ENCODE results near the gene CARD14. TPM values are rescaled to one million over a fixed set of nuclear protein-coding genes. Genes with fewer than 3 reads are reported as not detected.

CARD14 gene
- total RNA-seq, 1 experiment from 2014 or later = 2.3 TPM

DNA sequence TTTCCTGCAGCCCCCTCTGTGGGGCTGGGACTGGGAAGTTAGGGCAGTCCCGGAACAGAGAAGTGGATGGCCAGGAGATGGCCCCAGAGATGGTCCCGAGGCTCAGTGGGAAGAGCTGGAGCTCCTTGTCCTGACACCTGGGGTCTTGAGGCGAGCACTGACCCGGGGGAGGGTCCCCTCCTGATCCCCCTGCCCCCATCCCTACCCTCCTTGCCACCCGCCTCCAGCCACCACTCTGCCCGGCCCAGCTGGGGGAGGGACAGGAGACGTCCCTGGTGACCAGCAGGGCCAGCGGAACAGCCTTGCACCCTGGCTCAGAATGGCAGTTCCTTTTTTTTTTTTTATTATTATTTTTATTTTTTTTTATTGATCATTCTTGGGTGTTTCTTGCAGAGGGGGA lies 76.9 kb downstream of the CARD14 start:
- ATAC-seq (no peak), DNase-seq (no peak)
- ChIA-PET POLR2A (ENCODE audit: unreplicated experiment) (no interaction called here), CTCF (no interaction called here)
- BruUV-seq (replicated peaks) = no TSS peak
- no peaks in the 10 kb centered on the region for H3K4me1 ChIP-seq (ENCODE audit: insufficient read depth, low read length)
- H2AFZ ChIP-seq (ENCODE audit: low read length) = no peak overlapping the region
- intact Hi-C loops (cut with micrococcal nuclease) = no loop called here
- no peaks in the 10 kb centered on the region for H4K20me1 ChIP-seq (ENCODE audit: low read length)
- no peaks in the 10 kb centered on the region for H3K9me3 ChIP-seq (ENCODE audit: low read length)
- H3K4me3 ChIP-seq (ENCODE audit: low read length) = no peak overlapping the region
- no peaks in the 10 kb centered on the region for H3K79me2 ChIP-seq (ENCODE audit: low read length)
- H3F3A ChIP-seq (ENCODE audit: low read length, unreplicated experiment) = no peaks in the 10 kb centered on the region
- no peak overlapping the region for H3K9ac ChIP-seq (ENCODE audit: low read length)
- 0 out of 2 replicates have a peak, but pooled peaks cover under 1% of the 10 kb centered on the region for H3K36me3 ChIP-seq (ENCODE audit: low read depth, low read length)
- H3K27ac ChIP-seq (ENCODE audit: low read length) = no peak overlapping the region
- H3K9me2 ChIP-seq (replicated peaks; ENCODE audit: low read length) = no peaks in the 10 kb centered on the region
- H3K4me2 ChIP-seq (ENCODE audit: low read length) = no peak overlapping the region
- H3K27me3 ChIP-seq (ENCODE audit: low read length) = no peaks in the 10 kb centered on the region
- TF ChIP-seq CTCF (conservative IDR thresholded peaks at IDR 0.05; ENCODE audit: low read depth, low read length) (no peak), EZH2 (IDR thresholded peaks at IDR 0.05; ENCODE audit: low read length, unreplicated experiment) (no peak), EZH2phosphoT487 (IDR thresholded peaks at IDR 0.05; ENCODE audit: borderline replicate concordance, low read length) (no peak)

DNA sequence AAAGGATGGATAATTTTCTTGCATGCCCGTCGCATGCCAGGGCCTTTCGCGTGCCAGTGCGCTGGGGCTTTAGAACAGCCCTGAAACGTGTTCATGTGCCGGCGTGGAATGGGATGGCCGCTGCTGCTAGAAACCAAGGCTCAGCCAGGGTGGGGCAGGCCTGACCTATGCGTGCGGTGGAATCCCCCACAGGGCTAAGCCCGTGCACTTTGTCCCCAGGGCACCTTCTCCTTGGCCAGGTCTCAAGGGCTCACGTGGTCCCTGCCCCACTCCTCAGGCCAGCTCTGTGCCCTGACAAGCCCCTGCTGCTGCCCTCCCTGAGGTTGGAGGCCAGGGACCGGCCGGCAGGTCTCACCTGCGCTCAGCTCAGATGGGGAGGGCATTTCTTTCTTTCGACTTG lies 77.7 kb downstream of the CARD14 start:
- no peaks in the 10 kb centered on the region for H4K20me1 ChIP-seq (ENCODE audit: low read length)
- H3K79me2 ChIP-seq (ENCODE audit: low read length) = no peaks in the 10 kb centered on the region
- ATAC-seq = no peak
- intact Hi-C loops (cut with micrococcal nuclease) = no loop called here
- POLR2A ChIA-PET (ENCODE audit: unreplicated experiment) = no interaction called here
- no peaks in the 10 kb centered on the region for H3K36me3 ChIP-seq (ENCODE audit: low read depth, low read length)
- no peak overlapping the region for H3K4me3 ChIP-seq (ENCODE audit: low read length)
- BruUV-seq (replicated peaks) = no TSS peak
- no peak overlapping the region for H3K9ac ChIP-seq (ENCODE audit: low read length)
- no peak overlapping the region for H2AFZ ChIP-seq (ENCODE audit: low read length)
- no peak overlapping the region for H3K4me2 ChIP-seq (ENCODE audit: low read length)
- no peak overlapping the region for H3K27ac ChIP-seq (ENCODE audit: low read length)
- no peaks in the 10 kb centered on the region for H3K27me3 ChIP-seq (ENCODE audit: low read length)
- H3F3A ChIP-seq (ENCODE audit: low read length, unreplicated experiment) = no peaks in the 10 kb centered on the region
- H3K9me2 ChIP-seq (replicated peaks; ENCODE audit: low read length) = no peaks in the 10 kb centered on the region
- CTCF ChIA-PET = no interaction called here
- TF ChIP-seq CTCF (conservative IDR thresholded peaks at IDR 0.05; ENCODE audit: low read depth, low read length) = no peak
- TF ChIP-seq EZH2phosphoT487 (IDR thresholded peaks at IDR 0.05; ENCODE audit: borderline replicate concordance, low read length) = no peak
- no peak for TF ChIP-seq EZH2 (IDR thresholded peaks at IDR 0.05; ENCODE audit: low read length, unreplicated experiment)
- no peaks in the 10 kb centered on the region for H3K9me3 ChIP-seq (ENCODE audit: low read length)
- no peak for DNase-seq
- H3K4me1 ChIP-seq (ENCODE audit: insufficient read depth, low read length) = no peaks in the 10 kb centered on the region

DNA sequence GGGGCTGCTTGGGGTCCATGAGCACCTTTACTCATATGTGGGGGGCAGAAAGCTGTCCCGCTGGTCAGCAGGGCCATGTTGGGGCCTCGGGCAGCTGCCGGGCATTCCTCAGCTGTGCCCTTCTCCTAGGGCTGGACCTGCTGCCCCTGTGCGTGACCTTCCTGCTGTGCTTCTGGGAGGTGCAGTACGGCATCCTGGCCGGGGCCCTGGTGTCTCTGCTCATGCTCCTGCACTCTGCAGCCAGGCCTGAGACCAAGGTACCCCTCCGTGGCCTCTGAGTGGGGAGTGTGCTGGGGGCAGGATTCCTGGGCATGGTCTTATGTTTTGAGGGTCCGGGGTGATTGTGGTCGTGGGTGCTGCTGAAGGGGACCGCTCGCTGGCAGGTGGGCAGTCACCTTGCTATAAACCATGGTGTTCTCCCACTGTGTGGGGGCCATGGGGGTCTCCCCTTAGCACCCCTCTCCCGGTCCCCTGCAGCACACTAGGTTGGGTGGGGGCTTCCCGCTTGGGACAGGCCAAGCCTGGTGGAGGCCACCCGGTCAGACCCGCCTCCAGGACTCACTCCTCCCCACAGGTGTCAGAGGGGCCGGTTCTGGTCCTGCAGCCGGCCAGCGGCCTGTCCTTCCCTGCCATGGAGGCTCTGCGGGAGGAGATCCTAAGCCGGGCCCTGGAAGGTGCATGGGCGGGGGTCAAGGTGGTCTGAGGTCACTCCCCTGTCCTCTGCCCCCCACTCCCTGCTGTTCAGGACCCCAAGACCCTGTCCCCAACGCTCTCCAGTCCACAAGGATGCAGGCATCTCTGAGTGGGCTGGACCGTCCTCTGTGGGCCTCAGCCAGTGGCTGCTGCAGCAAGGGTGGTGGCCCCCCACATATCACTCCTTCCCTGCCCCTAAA lies 78.4 kb downstream of the CARD14 start:
- H3K27me3 ChIP-seq (ENCODE audit: low read length) = no peaks in the 10 kb centered on the region
- H3K36me3 ChIP-seq (ENCODE audit: low read depth, low read length) = no peaks in the 10 kb centered on the region
- no peaks in the 10 kb centered on the region for H3F3A ChIP-seq (ENCODE audit: low read length, unreplicated experiment)
- no peaks in the 10 kb centered on the region for H4K20me1 ChIP-seq (ENCODE audit: low read length)
- no peak overlapping the region for H3K9ac ChIP-seq (ENCODE audit: low read length)
- no peaks in the 10 kb centered on the region for H3K9me3 ChIP-seq (ENCODE audit: low read length)
- no peaks in the 10 kb centered on the region for H3K9me2 ChIP-seq (replicated peaks; ENCODE audit: low read length)
- H3K27ac ChIP-seq (ENCODE audit: low read length) = no peak overlapping the region
- no peaks in the 10 kb centered on the region for H3K79me2 ChIP-seq (ENCODE audit: low read length)
- intact Hi-C loops (cut with micrococcal nuclease) = no loop called here
- ChIA-PET POLR2A (ENCODE audit: unreplicated experiment) (no interaction called here), CTCF (no interaction called here)
- BruUV-seq (replicated peaks) = no TSS peak
- H3K4me1 ChIP-seq (ENCODE audit: insufficient read depth, low read length) = peaks cover 7% of the 10 kb centered on the region
- no peak overlapping the region for H2AFZ ChIP-seq (ENCODE audit: low read length)
- no peak for DNase-seq
- ATAC-seq = no peak
- no peak overlapping the region for H3K4me2 ChIP-seq (ENCODE audit: low read length)
- no peak overlapping the region for H3K4me3 ChIP-seq (ENCODE audit: low read length)
- no peak for TF ChIP-seq EZH2 (IDR thresholded peaks at IDR 0.05; ENCODE audit: low read length, unreplicated experiment)
- TF ChIP-seq EZH2phosphoT487 (IDR thresholded peaks at IDR 0.05; ENCODE audit: borderline replicate concordance, low read length) = no peak
- no peak for TF ChIP-seq CTCF (conservative IDR thresholded peaks at IDR 0.05; ENCODE audit: low read depth, low read length)

Measured in PC-3 (cell line).